IPS-11a (cell line): Measurements from ENCODE around the gene ANKS1B.

ENCODE experiments used
- H3K4me3 ChIP-seq: one replicate; pipeline ENCODE4 v1.5.1; 2013; ENCODE audit warnings: low read depth, low read length, control low read depth

Gene ANKS1B

GRCh38 chr12:99142651-99143050 lies 842.1 kb downstream of the ANKS1B start:
- H3K4me3 ChIP-seq = no peak overlapping the region

GRCh38 chr12:99140017-99140720 lies 844.6 kb downstream of the ANKS1B start:
- no peak overlapping the region for H3K4me3 ChIP-seq

- no peak overlapping the region for H3K4me3 ChIP-seq
Observed at GRCh38 chr12:99138393-99138792, 846.3 kb downstream of the ANKS1B start.

- H3K4me3 ChIP-seq = no peak overlapping the region
Observed at GRCh38 chr12:99137124-99137855, 847.4 kb downstream of the ANKS1B start.

- no peak overlapping the region for H3K4me3 ChIP-seq
Observed at GRCh38 chr12:99136516-99136915, 848.2 kb downstream of the ANKS1B start.

- no peak overlapping the region for H3K4me3 ChIP-seq
Observed at GRCh38 chr12:99135376-99135775, 849.4 kb downstream of the ANKS1B start.

- H3K4me3 ChIP-seq = no peak overlapping the region
Observed at GRCh38 chr12:99133401-99133800, 851.3 kb downstream of the ANKS1B start.

- no peak overlapping the region for H3K4me3 ChIP-seq
Observed at GRCh38 chr12:99131751-99132199, 853.0 kb downstream of the ANKS1B start.

GRCh38 chr12:99130808-99131553 lies 853.8 kb downstream of the ANKS1B start:
- H3K4me3 ChIP-seq = no peak overlapping the region

- H3K4me3 ChIP-seq = no peak overlapping the region
Observed at GRCh38 chr12:99128246-99128802, 856.4 kb downstream of the ANKS1B start.

GRCh38 chr12:99122959-99123358 lies 861.8 kb downstream of the ANKS1B start:
- no peak overlapping the region for H3K4me3 ChIP-seq

- H3K4me3 ChIP-seq = no peak overlapping the region
Observed at GRCh38 chr12:99122496-99122895, 862.2 kb downstream of the ANKS1B start.

- no peak overlapping the region for H3K4me3 ChIP-seq
Observed at GRCh38 chr12:99121546-99121945, 863.2 kb downstream of the ANKS1B start.

- H3K4me3 ChIP-seq = no peak overlapping the region
Observed at GRCh38 chr12:99119943-99120342, 864.8 kb downstream of the ANKS1B start.

GRCh38 chr12:99119449-99119848 lies 865.3 kb downstream of the ANKS1B start:
- no peak overlapping the region for H3K4me3 ChIP-seq

GRCh38 chr12:99111600-99111999 lies 873.1 kb downstream of the ANKS1B start:
- no peak overlapping the region for H3K4me3 ChIP-seq

GRCh38 chr12:99110868-99111267 lies 873.9 kb downstream of the ANKS1B start:
- no peak overlapping the region for H3K4me3 ChIP-seq

- H3K4me3 ChIP-seq = no peak overlapping the region
Observed at GRCh38 chr12:99110212-99110611, 874.5 kb downstream of the ANKS1B start.

- H3K4me3 ChIP-seq = no peak overlapping the region
Observed at GRCh38 chr12:99108924-99109323, 875.8 kb downstream of the ANKS1B start.

GRCh38 chr12:99099786-99100185 lies 885.0 kb downstream of the ANKS1B start:
- H3K4me3 ChIP-seq = no peak overlapping the region

GRCh38 chr12:99097171-99097570 lies 887.6 kb downstream of the ANKS1B start:
- H3K4me3 ChIP-seq = no peak overlapping the region
